Common myeloid progenitor, CD34-positive (primary cell): ENCODE data around the gene KIAA2012.

Experiments
- CTCF ChIA-PET: fragments of 350-600 bp; sonication (Branson Sonifier 250); formaldehyde crosslinking; loops from one replicate; lab custom pipeline; 2021; ENCODE audit warnings: antibody characterized with exemption; lab: Charles Lee
- POLR2A ChIA-PET: fragments of 350-600 bp; sonication (Branson Sonifier 250); formaldehyde crosslinking; loops from one replicate; lab custom pipeline; 2021; ENCODE audit warnings: antibody characterized with exemption; lab: Charles Lee
- DNase-seq, 3 donors: peaks; one replicate each; pipeline versions ENCODE4 v3.0.0 to v3.0.0-alpha.2; 2013
- H3K27ac ChIP-seq, 2 experiments: 1 replicate in 1 of 2; 2 replicates in 1 of 2; pipeline ENCODE4 v1.7.0; 2013; ENCODE audit warnings: inconsistent platforms in 2 of 2, low read length in 2 of 2, mild to moderate bottlenecking in 2 of 2, low read depth in 1 of 2, moderate library complexity in 1 of 2; ENCODE audit not compliant: severe bottlenecking in 2 of 2, insufficient read depth in 1 of 2, poor library complexity in 1 of 2
- H3K27me3 ChIP-seq, 5 experiments: replicated peaks in 2 of 5; 1 replicate in 3 of 5; 2 replicates in 2 of 5; pipeline versions ENCODE4 v1.6.1 to v1.7.0; 2013; ENCODE audit warnings: low read length in 4 of 5, mild to moderate bottlenecking in 2 of 5, moderate library complexity in 2 of 5, inconsistent platforms in 1 of 5; ENCODE audit not compliant: insufficient read depth in 5 of 5, control insufficient read depth in 4 of 5
- H3K36me3 ChIP-seq, 4 experiments: 1 replicate in 2 of 4; 2 replicates in 2 of 4; pipeline versions ENCODE4 v1.6.1 to v1.7.0; 2013; ENCODE audit warnings: low read length in 3 of 4, control low read depth in 1 of 4, mild to moderate bottlenecking in 1 of 4; ENCODE audit not compliant: control insufficient read depth in 4 of 4, insufficient read depth in 4 of 4
- H3K4me1 ChIP-seq, 4 experiments: 1 replicate in 3 of 4; 2 replicates in 1 of 4; pipeline versions ENCODE4 v1.6.1 to v1.7.1; 2013; ENCODE audit warnings: low read length in 3 of 4, mild to moderate bottlenecking in 3 of 4, control low read depth in 1 of 4, inconsistent platforms in 1 of 4, moderate library complexity in 1 of 4; ENCODE audit not compliant: control insufficient read depth in 4 of 4, insufficient read depth in 4 of 4; ENCODE audit errors: control extremely low read depth in 1 of 4
- H3K4me3 ChIP-seq, 7 experiments: 1 replicate in 4 of 7; 2 replicates in 3 of 7; pipeline versions ENCODE4 v1.5.1 to v1.7.0; 2013; ENCODE audit warnings: mild to moderate bottlenecking in 7 of 7, low read length in 6 of 7, moderate library complexity in 6 of 7, inconsistent platforms in 2 of 7, low read depth in 2 of 7, control low read depth in 1 of 7; ENCODE audit not compliant: insufficient read depth in 4 of 7, control insufficient read depth in 1 of 7; ENCODE audit errors: extremely low read depth in 1 of 7
- H3K9me3 ChIP-seq, 5 experiments: 1 replicate in 4 of 5; 2 replicates in 1 of 5; pipeline versions ENCODE4 v1.6.1 to v1.7.1; 2013; ENCODE audit warnings: low read length in 4 of 5, mild to moderate bottlenecking in 2 of 5, inconsistent platforms in 1 of 5, low read depth in 1 of 5, moderate library complexity in 1 of 5; ENCODE audit not compliant: control insufficient read depth in 4 of 5, insufficient read depth in 2 of 5; ENCODE audit errors: control extremely low read depth in 1 of 5
- WGBS: methylation state at CpG from one replicate; pipeline ENCODE4 v1.1.5; 2013; ENCODE audit not compliant: insufficient coverage; 5-methylcytosine and 5-hydroxymethylcytosine counted together

The KIAA2012 gene

GRCh38 chr2:202051499-202052161 lies 21.4 kb upstream of the KIAA2012 start:
- ChIA-PET CTCF (no interaction called here), POLR2A (no interaction called here)
- Histone ChIP-seq H3K36me3 (no peaks in the 10 kb centered on the region), H3K27me3 (no peaks in the 10 kb centered on the region), H3K9me3 (no peaks in the 10 kb centered on the region), H3K4me3 (no peak overlapping the region), H3K4me1 (peaks cover 0 to 3% (median 0%) of the 10 kb centered on the region in 4 experiments), H3K27ac (no peak overlapping the region)
- 100% methylated on average over 3 of the region's 8 CpGs for WGBS
- no peak for DNase-seq

DNA sequence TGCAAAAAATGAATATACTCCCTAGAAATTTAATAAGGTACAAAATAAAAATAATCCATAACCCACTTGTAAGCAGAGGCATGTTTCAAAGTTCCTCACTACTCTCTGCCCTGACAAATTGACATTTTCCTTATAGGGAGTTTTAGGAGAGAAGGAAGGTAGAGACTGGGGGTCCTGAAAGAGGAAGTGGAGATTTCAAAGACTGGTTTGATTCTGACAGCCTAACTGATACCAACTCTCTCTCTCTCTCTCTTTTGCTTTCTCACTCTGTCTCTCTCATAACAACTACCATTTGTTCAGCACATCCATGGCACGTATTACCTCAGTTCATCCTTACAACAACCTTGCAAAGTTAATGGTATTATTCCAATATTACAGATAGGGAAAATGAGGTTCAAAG lies 20.8 kb upstream of the KIAA2012 start:
- H3K4me3 ChIP-seq, result no peak overlapping the region
- ChIA-PET POLR2A (no interaction called here), CTCF (no interaction called here)
- no peaks in the 10 kb centered on the region for H3K9me3 ChIP-seq
- H3K27me3 ChIP-seq, result no peaks in the 10 kb centered on the region
- DNase-seq, result no peak
- WGBS, result no CpG with 5 or more reads among the region's 1 CpG
- H3K27ac ChIP-seq, result no peak overlapping the region
- H3K36me3 ChIP-seq, result no peaks in the 10 kb centered on the region
- H3K4me1 ChIP-seq, result peaks cover 0 to 4% (median 2%) of the 10 kb centered on the region in 4 experiments

DNA sequence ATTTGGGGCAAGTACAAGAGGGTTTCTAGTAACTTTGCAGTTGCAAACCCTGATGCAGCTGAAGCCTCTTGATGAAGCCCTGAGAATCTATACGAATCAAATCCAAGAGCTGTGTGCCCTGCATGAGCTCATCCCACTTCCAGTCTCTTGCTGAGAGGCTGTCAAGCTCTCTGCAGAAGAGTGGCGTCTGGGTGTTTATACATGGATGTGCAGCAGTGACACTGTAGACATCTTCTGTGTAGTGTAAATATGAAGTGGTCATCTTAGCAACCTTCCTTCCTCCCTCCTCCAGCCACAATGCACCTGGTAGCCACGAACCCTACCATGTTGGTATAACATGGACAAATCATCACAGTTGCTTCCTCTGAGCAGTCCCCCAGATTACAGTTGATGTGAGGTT lies 18.4 kb upstream of the KIAA2012 start:
- DNase-seq, result no peak
- Histone ChIP-seq H3K27me3 (no peaks in the 10 kb centered on the region), H3K4me1 (peaks cover 0 to 4% (median 2%) of the 10 kb centered on the region in 4 experiments), H3K4me3 (no peak overlapping the region), H3K36me3 (no peaks in the 10 kb centered on the region), H3K9me3 (no peaks in the 10 kb centered on the region), H3K27ac (no peak overlapping the region)
- 80% methylated on average over 1 of the region's 3 CpGs for WGBS
- ChIA-PET CTCF (interaction anchor here (0.8 to 1.4 kb wide), 5 partner anchors 9 to 194 kb away, joined by 3 to 5 read pairs (median 4); no protein-coding TSS in a partner anchor), POLR2A (interaction anchor here (1.2 kb wide), 1 partner anchor 27 kb away, joined by 3 read pairs; no protein-coding TSS in a partner anchor)

- H3K9me3 ChIP-seq, result no peaks in the 10 kb centered on the region
- CTCF ChIA-PET, result interaction anchor here (0.8 to 3.3 kb wide), 7 partner anchors 9 to 198 kb away, joined by 3 to 9 read pairs (median 5); no protein-coding TSS in a partner anchor
- WGBS, result 48% methylated on average over 2 of the region's 2 CpGs
- POLR2A ChIA-PET, result no interaction called here
- peaks cover 0 to 4% (median 2%) of the 10 kb centered on the region in 4 experiments for H3K4me1 ChIP-seq
- no peak overlapping the region for H3K27ac ChIP-seq
- DNase-seq, result peak; percentile 37 to 66 (median 66)
- H3K27me3 ChIP-seq, result no peaks in the 10 kb centered on the region
- H3K4me3 ChIP-seq, result no peak overlapping the region
- H3K36me3 ChIP-seq, result no peaks in the 10 kb centered on the region
Measured at GRCh38 chr2:202056611-202057010, 16.4 kb upstream of the KIAA2012 start.

GRCh38 chr2:202060218-202060617 lies 12.8 kb upstream of the KIAA2012 start:
- no peaks in the 10 kb centered on the region for H3K9me3 ChIP-seq
- H3K4me3 ChIP-seq, result no peak overlapping the region
- ChIA-PET CTCF (no interaction called here), POLR2A (no interaction called here)
- H3K27ac ChIP-seq, result no peak overlapping the region
- H3K4me1 ChIP-seq, result peaks cover 0 to 4% (median 0%) of the 10 kb centered on the region in 4 experiments
- no peak for DNase-seq
- H3K36me3 ChIP-seq, result no peaks in the 10 kb centered on the region
- WGBS, result 86% methylated on average over 1 of the region's 3 CpGs
- no peaks in the 10 kb centered on the region for H3K27me3 ChIP-seq

DNA sequence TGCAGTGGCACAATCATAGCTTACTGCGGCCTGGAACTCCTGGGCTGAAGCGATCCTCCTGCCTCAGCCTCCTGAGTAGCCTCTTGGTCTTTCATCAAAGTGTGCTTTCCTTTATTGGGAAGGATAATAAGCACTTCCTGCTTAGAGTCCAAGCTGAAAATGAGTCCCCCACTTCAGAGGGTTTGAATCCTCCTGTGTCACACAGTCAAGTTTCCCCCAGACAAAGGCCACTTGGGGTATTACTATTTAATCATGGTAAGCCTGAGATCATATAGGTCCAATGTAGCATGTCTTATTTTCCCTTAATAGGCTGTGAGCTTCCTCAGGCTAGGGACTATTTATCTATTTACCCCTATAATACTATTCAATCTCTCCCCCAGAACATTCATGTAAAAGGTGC lies 11.4 kb upstream of the KIAA2012 start:
- Histone ChIP-seq H3K36me3 (no peaks in the 10 kb centered on the region), H3K9me3 (no peaks in the 10 kb centered on the region), H3K27ac (no peak overlapping the region), H3K4me1 (peaks cover 0 to 4% (median 0%) of the 10 kb centered on the region in 4 experiments), H3K27me3 (no peaks in the 10 kb centered on the region), H3K4me3 (no peak overlapping the region)
- ChIA-PET CTCF (interaction anchor here (1.0 to 1.1 kb wide), 2 partner anchors 18 to 37 kb away, joined by 3 to 5 read pairs; no protein-coding TSS in a partner anchor), POLR2A (no interaction called here)
- no peak for DNase-seq
- WGBS, result 100% methylated on average over 2 of the region's 2 CpGs

GRCh38 chr2:202064171-202064880 lies 8.7 kb upstream of the KIAA2012 start:
- no peak overlapping the region for H3K27ac ChIP-seq
- H3K27me3 ChIP-seq, result no peaks in the 10 kb centered on the region
- peak in 1 of 3 donors; percentile 45 for DNase-seq
- POLR2A ChIA-PET, result no interaction called here
- no peaks in the 10 kb centered on the region for H3K36me3 ChIP-seq
- WGBS, result 56% methylated on average over 3 of the region's 3 CpGs
- H3K9me3 ChIP-seq, result no peaks in the 10 kb centered on the region
- peaks cover 0 to 8% (median 3%) of the 10 kb centered on the region in 4 experiments for H3K4me1 ChIP-seq
- H3K4me3 ChIP-seq, result no peak overlapping the region
- CTCF ChIA-PET, result interaction anchor here (1.0 to 4.9 kb wide), 5 partner anchors 9 to 204 kb away, joined by 3 to 21 read pairs (median 5); no protein-coding TSS in a partner anchor
